ENCODE results near the gene LINC01488. TPM values are rescaled to one million over a fixed set of nuclear protein-coding genes. Genes with fewer than 3 reads are reported as not detected.

Gene LINC01488
- total RNA-seq, 1 donor from 2014 or later: not detected

DNA sequence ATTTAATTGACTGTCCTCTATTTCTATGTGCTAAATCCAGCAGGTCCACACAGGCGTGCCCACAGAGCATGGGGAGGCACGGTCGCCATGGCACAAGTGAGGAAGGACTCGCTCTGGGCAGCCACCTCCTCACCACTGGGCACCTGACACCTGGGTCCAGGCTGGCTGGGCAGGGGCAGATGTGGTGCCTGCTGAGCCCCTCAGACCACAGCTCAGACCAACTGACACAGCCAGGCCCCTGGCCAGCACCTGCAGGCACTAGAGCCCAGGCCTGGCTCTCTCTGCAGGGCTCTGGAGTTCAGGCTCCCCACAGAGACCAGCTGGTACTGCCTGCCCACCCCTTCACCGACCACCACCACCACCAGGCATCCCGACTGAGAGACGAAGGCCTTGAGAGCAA, 27.9 kb downstream of the LINC01488 start:
- no peak for DNase-seq (ENCODE audit: low spot score in 2 of 2)
- H3K27ac ChIP-seq: no peak overlapping the region

DNA sequence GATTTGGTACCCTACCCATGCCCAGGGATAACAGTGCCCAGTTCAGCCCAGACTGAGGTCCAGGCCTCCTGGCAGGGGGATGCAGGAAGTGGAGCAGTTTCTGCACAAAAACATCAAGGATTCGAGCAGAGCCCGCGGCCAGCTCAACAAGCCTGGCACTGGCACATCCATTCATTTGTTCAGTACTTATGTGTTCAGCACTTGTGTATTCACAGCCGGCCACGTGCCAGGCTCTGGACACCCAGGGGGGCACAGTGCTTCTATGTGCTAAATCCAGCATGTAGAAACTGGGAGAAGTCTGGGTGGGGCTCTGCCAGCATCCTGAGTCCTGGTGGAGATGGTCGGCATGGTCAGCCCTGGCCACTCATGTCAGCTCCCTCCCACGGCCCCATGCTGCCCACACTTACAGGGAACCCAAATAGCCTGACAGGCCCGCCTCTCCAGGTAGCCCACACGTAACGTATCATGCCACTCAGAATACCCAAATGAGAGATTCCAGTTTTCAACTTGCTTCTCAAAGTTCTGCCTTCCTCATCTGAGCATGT, 28.5 kb downstream of the LINC01488 start:
- DNase-seq (ENCODE audit: low spot score in 2 of 2): no peak
- no peak overlapping the region for H3K27ac ChIP-seq
- no peaks in the 10 kb centered on the region for H3K36me3 ChIP-seq
- intact Hi-C loops (cut with DNase I): no loop called here
- H3K4me1 ChIP-seq: no peaks in the 10 kb centered on the region
- H3K4me3 ChIP-seq: no peak overlapping the region
- H3K27me3 ChIP-seq: no peaks in the 10 kb centered on the region
- H3K9me3 ChIP-seq: no peaks in the 10 kb centered on the region
- TF ChIP-seq, protein P1, sequence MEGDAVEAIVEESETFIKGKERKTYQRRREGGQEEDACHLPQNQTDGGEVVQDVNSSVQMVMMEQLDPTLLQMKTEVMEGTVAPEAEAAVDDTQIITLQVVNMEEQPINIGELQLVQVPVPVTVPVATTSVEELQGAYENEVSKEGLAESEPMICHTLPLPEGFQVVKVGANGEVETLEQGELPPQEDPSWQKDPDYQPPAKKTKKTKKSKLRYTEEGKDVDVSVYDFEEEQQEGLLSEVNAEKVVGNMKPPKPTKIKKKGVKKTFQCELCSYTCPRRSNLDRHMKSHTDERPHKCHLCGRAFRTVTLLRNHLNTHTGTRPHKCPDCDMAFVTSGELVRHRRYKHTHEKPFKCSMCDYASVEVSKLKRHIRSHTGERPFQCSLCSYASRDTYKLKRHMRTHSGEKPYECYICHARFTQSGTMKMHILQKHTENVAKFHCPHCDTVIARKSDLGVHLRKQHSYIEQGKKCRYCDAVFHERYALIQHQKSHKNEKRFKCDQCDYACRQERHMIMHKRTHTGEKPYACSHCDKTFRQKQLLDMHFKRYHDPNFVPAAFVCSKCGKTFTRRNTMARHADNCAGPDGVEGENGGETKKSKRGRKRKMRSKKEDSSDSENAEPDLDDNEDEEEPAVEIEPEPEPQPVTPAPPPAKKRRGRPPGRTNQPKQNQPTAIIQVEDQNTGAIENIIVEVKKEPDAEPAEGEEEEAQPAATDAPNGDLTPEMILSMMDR (IDR thresholded peaks at IDR 0.05): no peak

More for the DNA sequence above, 27.9 kb downstream of the LINC01488 start:
- no peaks in the 10 kb centered on the region for H3K4me1 ChIP-seq
- intact Hi-C loops (cut with DNase I): no loop called here
- no peaks in the 10 kb centered on the region for H3K36me3 ChIP-seq
- TF ChIP-seq, protein P1 (IDR thresholded peaks at IDR 0.05): no peak
- no peaks in the 10 kb centered on the region for H3K9me3 ChIP-seq
- no peaks in the 10 kb centered on the region for H3K27me3 ChIP-seq
- H3K4me3 ChIP-seq: no peak overlapping the region

DNA sequence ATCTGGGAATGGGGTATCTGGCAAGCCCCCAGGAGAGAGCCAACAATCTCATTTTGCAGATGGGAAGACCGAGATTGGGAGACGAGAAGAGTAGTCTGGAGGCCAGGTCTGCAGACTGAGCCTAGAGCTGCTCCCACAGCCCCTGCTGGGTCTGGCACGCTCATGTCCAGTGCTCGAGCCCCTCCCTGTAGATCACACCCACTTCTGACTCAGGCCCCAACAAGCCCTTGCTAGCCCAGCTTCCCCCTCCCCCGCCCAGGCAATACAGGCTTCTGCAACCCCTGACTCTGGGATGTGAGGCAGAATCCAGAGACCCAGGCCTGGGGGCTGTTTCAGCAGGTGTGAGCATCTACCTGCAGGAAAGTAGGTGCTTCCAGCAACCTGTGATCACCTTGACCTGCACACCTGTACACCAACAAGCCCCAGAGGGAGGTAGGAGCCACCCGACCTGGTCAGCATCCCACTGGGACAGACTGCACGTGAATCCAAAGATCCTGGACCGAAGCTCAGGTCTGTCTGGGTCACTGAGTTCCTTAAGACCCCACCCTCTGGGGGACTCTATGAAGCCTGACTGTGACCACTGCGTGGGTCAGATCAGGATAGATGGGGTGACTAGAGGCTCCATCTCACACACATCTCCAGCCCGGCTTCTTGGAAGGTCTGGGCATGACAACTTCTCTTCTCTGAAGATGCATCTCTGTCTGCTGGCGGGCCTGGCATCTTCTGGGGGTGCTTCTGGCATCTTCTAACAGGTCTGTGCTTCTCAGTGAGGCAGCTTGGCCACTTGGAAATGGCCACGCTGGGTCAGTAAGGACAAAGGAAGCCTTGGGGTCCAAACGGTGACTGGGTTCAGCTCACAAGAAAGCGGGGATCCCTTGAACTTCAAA, 29.3 kb downstream of the LINC01488 start:
- H3K4me1 ChIP-seq: no peaks in the 10 kb centered on the region
- intact Hi-C loops (cut with DNase I): no loop called here
- no peak for DNase-seq (ENCODE audit: low spot score in 2 of 2)
- TF ChIP-seq, protein P1 (IDR thresholded peaks at IDR 0.05): no peak
- no peaks in the 10 kb centered on the region for H3K27me3 ChIP-seq
- no peaks in the 10 kb centered on the region for H3K9me3 ChIP-seq
- H3K4me3 ChIP-seq: no peak overlapping the region
- no peak overlapping the region for H3K27ac ChIP-seq
- H3K36me3 ChIP-seq: no peaks in the 10 kb centered on the region

DNA sequence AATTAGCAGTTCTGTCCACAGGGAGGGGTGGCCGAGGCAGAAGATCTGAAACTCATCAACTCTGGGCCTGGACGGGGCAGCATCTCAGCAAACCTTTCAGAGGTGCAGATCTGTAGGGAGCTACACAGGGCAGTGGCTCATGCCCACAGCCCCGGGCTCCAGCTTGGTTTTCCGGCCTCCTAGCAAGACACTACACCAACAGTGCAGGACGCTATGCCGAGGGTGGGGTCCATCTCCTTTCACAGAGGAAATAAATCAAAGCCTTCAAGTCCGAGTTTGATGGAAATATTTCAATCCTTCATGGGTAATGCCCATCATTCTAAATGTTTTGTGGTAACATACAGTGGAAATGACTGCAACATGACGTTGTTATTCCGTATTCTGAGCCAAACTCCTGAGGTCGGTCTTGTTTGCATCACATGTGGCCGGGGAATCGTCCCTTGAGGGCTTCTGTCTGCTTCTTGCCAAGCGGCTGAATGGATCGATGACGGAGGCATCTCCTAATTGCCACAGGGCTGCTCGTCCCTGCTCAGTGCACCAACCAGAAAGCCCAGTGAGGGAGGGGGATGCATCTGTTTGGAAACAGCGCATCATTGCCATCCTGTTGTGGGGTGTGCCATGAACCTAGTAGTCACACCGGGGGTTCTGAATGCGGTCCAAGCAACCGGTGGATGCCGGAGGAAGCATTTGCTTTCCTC, 30.0 kb downstream of the LINC01488 start:
- DNase-seq (ENCODE audit: low spot score in 2 of 2): no peak
- Histone ChIP-seq H3K9me3 (no peaks in the 10 kb centered on the region), H3K27me3 (no peaks in the 10 kb centered on the region), H3K27ac (no peak overlapping the region), H3K4me1 (no peaks in the 10 kb centered on the region), H3K36me3 (no peaks in the 10 kb centered on the region), H3K4me3 (no peak overlapping the region)
- TF ChIP-seq, protein P1 (IDR thresholded peaks at IDR 0.05): no peak
- intact Hi-C loops (cut with DNase I): no loop called here

DNA sequence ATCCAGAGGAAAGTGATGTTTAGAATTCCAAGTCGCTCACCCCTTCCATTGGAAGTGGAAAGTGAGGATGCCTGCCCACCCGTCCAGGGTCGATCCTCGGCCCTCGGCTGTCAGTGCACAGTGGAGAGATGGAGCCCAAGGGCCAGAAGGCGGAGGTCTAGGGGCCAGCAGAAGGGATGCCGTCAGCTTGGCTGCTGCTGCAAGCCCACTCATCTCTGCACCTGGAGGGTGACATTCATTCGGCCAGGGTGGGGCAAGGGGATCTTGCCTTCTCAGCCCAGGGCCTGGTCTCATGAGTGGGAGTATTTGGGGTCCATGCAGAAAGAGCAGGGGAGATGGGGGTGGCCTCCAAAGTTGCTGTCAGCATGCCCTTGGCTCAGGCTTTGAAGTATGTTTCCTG, 30.7 kb downstream of the LINC01488 start:
- TF ChIP-seq, protein P1 (IDR thresholded peaks at IDR 0.05): no peak
- intact Hi-C loops (cut with DNase I): no loop called here
- H3K36me3 ChIP-seq: no peaks in the 10 kb centered on the region
- H3K4me1 ChIP-seq: no peaks in the 10 kb centered on the region
- no peak for DNase-seq (ENCODE audit: low spot score in 2 of 2)
- H3K27me3 ChIP-seq: no peaks in the 10 kb centered on the region
- no peak overlapping the region for H3K27ac ChIP-seq
- H3K4me3 ChIP-seq: no peak overlapping the region
- no peaks in the 10 kb centered on the region for H3K9me3 ChIP-seq

Data from ascending aorta (tissue), 2 donors.